Measurements from ENCODE around the gene CELA2A.

- TF ChIP-seq CTCF (conservative IDR thresholded peaks at IDR 0.05; ENCODE audit: low read length) (no peak), EZH2phosphoT487 (IDR thresholded peaks at IDR 0.05; ENCODE audit: borderline replicate concordance, low read depth, low read length) (no peak)
Measured at GRCh38 chr1:15418806-15419515, 37.6 kb upstream of the CELA2A start.
